Stimulated activated CD4-positive, alpha-beta T cell treated with anti-CD3 and anti-CD28 coated beads, TNF-alpha, amount 100 ng/mL, for 4 hours (primary cell): ENCODE measurements around the gene TFEC.
"Not testable (repeated sequence)": the region's sequence is repeated elsewhere in the genome, so short reads cannot be mapped to it uniquely, and the experiment has no call there.

Experiments used
- DNase-seq, 3 experiments: peaks; one replicate each; pipeline ENCODE4 v3.0.0-alpha.2; 2020; ENCODE audit warnings: low read depth in 3 of 3

TFEC gene

GRCh38 chr7:115929736-115930135, 100.8 kb downstream of the TFEC start:
- not testable (repeated sequence) for DNase-seq

- DNase-seq = no peak
Measured at GRCh38 chr7:115924411-115924810, 106.2 kb downstream of the TFEC start.

- no peak for DNase-seq
Measured at GRCh38 chr7:115920367-115920766, 110.2 kb downstream of the TFEC start.

GRCh38 chr7:115914951-115915350, 115.6 kb downstream of the TFEC start:
- no peak for DNase-seq

- no peak for DNase-seq
Measured at GRCh38 chr7:115911465-115911864, 119.1 kb downstream of the TFEC start.

- DNase-seq = no peak
Measured at GRCh38 chr7:115910541-115911164, 119.9 kb downstream of the TFEC start.

GRCh38 chr7:115906731-115907130, 123.8 kb downstream of the TFEC start:
- DNase-seq = no peak

- DNase-seq = no peak
Measured at GRCh38 chr7:115889669-115889984, 140.9 kb downstream of the TFEC start.

- DNase-seq = no peak
Measured at GRCh38 chr7:115888981-115889668, 141.4 kb downstream of the TFEC start.

- no peak for DNase-seq
Measured at GRCh38 chr7:115885550-115885949, 145.0 kb downstream of the TFEC start.
